Fibroblast of skin of left biceps (primary cell): ENCODE data around the gene KCNK2.
A peak's percentile ranks its signal among the peaks of the same experiment; 100 is the strongest.

Experiments used
- DNase-seq, 2 experiments: peaks; one replicate each; pipeline ENCODE4 v3.0.0-alpha.2; 2013; ENCODE audit warnings: low read depth in 2 of 2

Gene KCNK2

GRCh38 chr1:215252164-215252563 lies 169.6 kb downstream of the KCNK2 start:
- no peak for DNase-seq

GRCh38 chr1:215256936-215257679 lies 174.6 kb downstream of the KCNK2 start:
- DNase-seq, result peak in 1 of 2 experiments; percentile 28

- DNase-seq, result no peak
Measured at GRCh38 chr1:215260711-215261110, 178.2 kb downstream of the KCNK2 start.

GRCh38 chr1:215262106-215262505 lies 179.6 kb downstream of the KCNK2 start:
- DNase-seq, result no peak

GRCh38 chr1:215263636-215264035 lies 181.1 kb downstream of the KCNK2 start:
- no peak for DNase-seq

GRCh38 chr1:215264649-215265048 lies 182.1 kb downstream of the KCNK2 start:
- no peak for DNase-seq

- no peak for DNase-seq
Measured at GRCh38 chr1:215267495-215267894, 185.0 kb downstream of the KCNK2 start.

- DNase-seq, result no peak
Measured at GRCh38 chr1:215269955-215270354, 187.4 kb downstream of the KCNK2 start.

- peak; percentile 88 to 92 for DNase-seq
Measured at GRCh38 chr1:215273838-215274516, 191.4 kb downstream of the KCNK2 start.

- DNase-seq, result peak in 1 of 2 experiments; percentile 48
Measured at GRCh38 chr1:215276582-215276981, 194.0 kb downstream of the KCNK2 start.

GRCh38 chr1:215277532-215277931 lies 195.0 kb downstream of the KCNK2 start:
- no peak for DNase-seq

- no peak for DNase-seq
Measured at GRCh38 chr1:215279682-215280081, 197.1 kb downstream of the KCNK2 start.

GRCh38 chr1:215282557-215282956 lies 200.0 kb downstream of the KCNK2 start:
- no peak for DNase-seq

GRCh38 chr1:215285013-215285800 lies 202.7 kb downstream of the KCNK2 start:
- no peak for DNase-seq
